SK-N-DZ (cell line): ENCODE data around the gene NTM.

Experiments
- DNase-seq: peaks from one replicate; pipeline ENCODE4 v3.0.0-alpha.2; 2015; ENCODE audit warnings: low spot score

Gene NTM

GRCh38 chr11:132039521-132039920 is 669.1 kb downstream of the NTM start:
- DNase-seq = no peak

GRCh38 chr11:132042296-132042695 is 671.9 kb downstream of the NTM start:
- no peak for DNase-seq

- DNase-seq = no peak
Measured at GRCh38 chr11:132043714-132044113, 673.3 kb downstream of the NTM start.

GRCh38 chr11:132045107-132045506 is 674.7 kb downstream of the NTM start:
- DNase-seq = no peak

GRCh38 chr11:132046288-132046865 is 676.0 kb downstream of the NTM start:
- DNase-seq = no peak

GRCh38 chr11:132047167-132047566 is 676.8 kb downstream of the NTM start:
- DNase-seq = no peak

- DNase-seq = no peak
Measured at GRCh38 chr11:132048040-132048439, 677.6 kb downstream of the NTM start.

- DNase-seq = no peak
Measured at GRCh38 chr11:132049205-132049604, 678.8 kb downstream of the NTM start.

- no peak for DNase-seq
Measured at GRCh38 chr11:132050049-132050448, 679.6 kb downstream of the NTM start.

- no peak for DNase-seq
Measured at GRCh38 chr11:132050577-132051165, 680.3 kb downstream of the NTM start.

GRCh38 chr11:132051704-132052103 is 681.3 kb downstream of the NTM start:
- no peak for DNase-seq

GRCh38 chr11:132052342-132052741 is 681.9 kb downstream of the NTM start:
- DNase-seq = no peak

GRCh38 chr11:132052904-132053303 is 682.5 kb downstream of the NTM start:
- DNase-seq = no peak

- no peak for DNase-seq
Measured at GRCh38 chr11:132054822-132055221, 684.4 kb downstream of the NTM start.

GRCh38 chr11:132055296-132055695 is 684.9 kb downstream of the NTM start:
- DNase-seq = no peak

- no peak for DNase-seq
Measured at GRCh38 chr11:132056689-132057088, 686.3 kb downstream of the NTM start.

GRCh38 chr11:132057266-132057665 is 686.9 kb downstream of the NTM start:
- no peak for DNase-seq

GRCh38 chr11:132058211-132058772 is 687.9 kb downstream of the NTM start:
- no peak for DNase-seq

- DNase-seq = no peak
Measured at GRCh38 chr11:132060567-132060966, 690.2 kb downstream of the NTM start.

- DNase-seq = no peak
Measured at GRCh38 chr11:132062031-132062430, 691.6 kb downstream of the NTM start.

- no peak for DNase-seq
Measured at GRCh38 chr11:132062541-132062940, 692.1 kb downstream of the NTM start.

- no peak for DNase-seq
Measured at GRCh38 chr11:132064987-132065620, 694.7 kb downstream of the NTM start.

GRCh38 chr11:132068556-132068955 is 698.1 kb downstream of the NTM start:
- DNase-seq = no peak
